ENCODE measurements around the gene RHBDD2.

Gene RHBDD2

DNA sequence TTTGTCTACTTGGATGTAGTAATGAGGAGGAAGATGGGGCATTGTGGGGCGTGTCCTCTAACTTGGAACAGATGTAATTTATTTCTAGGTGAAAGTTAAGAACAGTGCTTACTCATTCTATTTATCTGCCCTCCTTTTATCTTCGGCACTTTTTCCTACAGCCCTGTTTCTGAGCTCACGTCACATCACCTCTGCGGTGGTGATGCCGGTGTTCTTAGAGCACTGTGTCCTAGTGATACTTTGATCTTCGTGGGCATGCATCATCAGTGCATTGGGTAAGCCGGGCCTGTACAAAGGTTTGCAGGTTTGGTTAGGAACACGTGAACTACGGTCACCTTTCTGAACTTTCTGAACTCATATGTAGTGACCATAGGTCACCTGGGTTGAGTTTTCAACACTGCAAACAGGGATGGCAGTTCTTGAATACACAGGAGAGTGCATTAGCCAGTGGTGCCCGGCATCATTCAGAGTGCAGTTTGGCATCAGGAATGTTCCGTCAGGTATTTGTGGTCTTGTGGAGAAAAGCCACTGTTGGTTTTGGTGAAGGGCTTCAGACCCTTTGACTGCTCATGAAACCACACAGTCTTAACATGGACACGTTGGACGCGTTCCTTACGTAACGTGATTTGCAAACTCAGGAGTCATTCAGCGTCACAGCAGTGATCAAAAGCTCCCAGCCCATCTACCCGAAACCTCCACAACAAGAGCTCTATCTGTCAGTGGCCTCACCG, 41.8 kb downstream of the RHBDD2 start:
- DNase-seq (ENCODE audit: low spot score): no peak

DNA sequence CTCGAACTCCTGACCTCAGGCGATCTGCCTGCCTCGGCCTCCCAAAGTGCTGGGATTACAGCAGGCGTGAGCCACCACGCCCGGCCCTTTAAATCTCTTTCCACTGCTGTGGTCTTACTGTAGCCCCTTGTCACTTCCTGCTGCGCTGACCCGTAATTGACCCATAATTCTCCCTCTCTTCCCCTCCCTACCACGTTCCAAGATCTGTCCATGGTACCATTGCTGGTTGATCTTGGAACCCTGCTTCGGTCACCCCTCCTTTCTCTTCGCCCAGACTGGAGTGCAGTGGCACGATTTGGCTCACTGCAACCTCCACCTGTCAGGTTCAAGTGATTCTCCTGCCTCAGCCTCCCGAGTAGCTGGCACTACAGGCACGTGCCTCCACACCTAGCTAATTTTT, 42.6 kb downstream of the RHBDD2 start:
- no peak for DNase-seq (ENCODE audit: low spot score)

- no peak for DNase-seq (ENCODE audit: low spot score)
Observed at GRCh38 chr7:75922966-75923603, 44.3 kb downstream of the RHBDD2 start.

DNA sequence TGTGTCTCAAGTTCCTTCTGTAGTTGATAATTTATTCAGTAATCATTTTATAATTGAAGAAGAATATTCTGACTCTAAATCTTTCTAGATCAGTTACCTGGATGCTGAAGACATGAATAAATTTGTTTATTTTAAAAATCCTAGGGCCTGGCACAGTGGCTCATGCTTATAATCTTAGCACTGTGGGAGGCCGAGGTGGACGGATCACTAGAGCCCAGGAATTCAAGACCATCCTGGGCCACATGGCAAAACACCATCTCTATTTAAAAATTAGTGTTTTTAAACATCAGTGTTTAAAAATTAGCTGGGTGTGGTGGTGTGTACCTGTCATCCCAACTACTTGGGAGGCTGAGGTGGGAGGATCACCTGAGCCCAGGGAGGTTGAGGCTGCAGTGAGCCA, 45.4 kb downstream of the RHBDD2 start:
- DNase-seq (ENCODE audit: low spot score): no peak

DNA sequence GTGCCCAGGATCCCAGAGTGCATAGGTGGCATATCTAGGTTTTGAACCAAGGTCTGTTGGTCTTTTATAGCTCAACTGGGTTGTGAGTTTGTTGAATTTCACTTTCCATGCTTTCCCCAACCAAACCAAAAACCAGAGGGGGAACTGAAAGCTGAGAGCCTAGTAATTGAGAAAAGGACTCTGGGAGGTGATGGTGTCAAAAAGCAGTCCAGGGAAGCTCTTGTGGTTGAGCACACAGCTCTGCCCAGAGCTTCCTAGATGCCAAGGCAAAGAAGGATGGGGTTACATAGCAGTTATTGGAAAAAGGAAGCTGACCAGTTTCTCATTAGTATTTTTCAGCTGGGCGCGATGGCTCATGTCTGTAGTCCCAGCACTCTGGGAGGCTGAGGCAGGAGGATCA, 46.1 kb downstream of the RHBDD2 start:
- no peak for DNase-seq (ENCODE audit: low spot score)

GRCh38 chr7:75925717-75926435, 47.0 kb downstream of the RHBDD2 start:
- no peak for DNase-seq (ENCODE audit: low spot score)

GRCh38 chr7:75928568-75928914, 49.7 kb downstream of the RHBDD2 start:
- DNase-seq (ENCODE audit: low spot score): no peak

GRCh38 chr7:75931680-75932079, 52.8 kb downstream of the RHBDD2 start:
- no peak for DNase-seq (ENCODE audit: low spot score)

DNA sequence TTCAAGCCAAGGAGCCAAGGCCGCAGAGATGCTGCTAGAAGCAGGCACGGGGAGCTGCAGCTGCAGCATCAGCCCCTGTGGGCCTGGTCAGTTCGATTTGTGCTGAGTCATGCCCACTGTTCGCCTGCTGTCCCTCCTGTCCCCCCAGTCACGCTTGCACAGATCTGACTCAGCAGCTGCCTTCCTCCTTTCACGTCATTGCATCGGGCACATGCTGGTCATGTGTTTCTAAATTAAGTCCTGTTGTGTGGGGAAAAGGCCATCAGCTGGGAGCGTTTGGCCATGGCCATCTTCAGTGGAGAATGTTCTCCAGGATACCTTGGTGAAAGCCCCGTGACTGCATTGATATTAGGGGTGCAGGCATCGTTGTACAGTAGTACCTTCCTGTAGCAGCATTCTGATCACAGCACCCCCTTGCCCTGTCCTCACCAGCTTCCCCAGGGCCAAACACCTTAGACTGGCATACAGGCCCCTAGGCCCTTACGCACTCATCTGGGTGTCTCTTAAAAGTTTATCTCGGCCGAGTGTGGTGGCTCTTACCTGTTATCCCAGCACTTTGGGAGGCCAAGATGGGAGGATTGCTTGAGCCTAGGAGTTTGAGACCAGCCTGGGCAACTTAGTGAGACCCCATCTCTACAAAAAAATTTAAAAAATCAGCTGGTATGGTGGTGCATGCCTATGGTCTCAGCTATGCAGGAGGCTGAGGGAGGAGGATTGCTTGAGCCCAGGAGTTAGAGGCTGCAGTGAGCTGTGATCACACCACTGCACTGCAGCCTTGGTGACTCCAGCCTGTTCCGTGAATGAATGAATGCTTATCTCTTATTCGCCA, 59.3 kb downstream of the RHBDD2 start:
- no peak for DNase-seq (ENCODE audit: low spot score)
